GM19099 (cell line): ENCODE results near the gene SFXN3.

Source experiments
- POLR2A ChIP-seq: IDR thresholded peaks from 3 replicates; pipeline ENCODE4 v1.6.1; 2011; ENCODE audit warnings: low read depth; ENCODE audit not compliant: insufficient read length; ENCODE audit errors: extremely low read depth

The SFXN3 gene

DNA sequence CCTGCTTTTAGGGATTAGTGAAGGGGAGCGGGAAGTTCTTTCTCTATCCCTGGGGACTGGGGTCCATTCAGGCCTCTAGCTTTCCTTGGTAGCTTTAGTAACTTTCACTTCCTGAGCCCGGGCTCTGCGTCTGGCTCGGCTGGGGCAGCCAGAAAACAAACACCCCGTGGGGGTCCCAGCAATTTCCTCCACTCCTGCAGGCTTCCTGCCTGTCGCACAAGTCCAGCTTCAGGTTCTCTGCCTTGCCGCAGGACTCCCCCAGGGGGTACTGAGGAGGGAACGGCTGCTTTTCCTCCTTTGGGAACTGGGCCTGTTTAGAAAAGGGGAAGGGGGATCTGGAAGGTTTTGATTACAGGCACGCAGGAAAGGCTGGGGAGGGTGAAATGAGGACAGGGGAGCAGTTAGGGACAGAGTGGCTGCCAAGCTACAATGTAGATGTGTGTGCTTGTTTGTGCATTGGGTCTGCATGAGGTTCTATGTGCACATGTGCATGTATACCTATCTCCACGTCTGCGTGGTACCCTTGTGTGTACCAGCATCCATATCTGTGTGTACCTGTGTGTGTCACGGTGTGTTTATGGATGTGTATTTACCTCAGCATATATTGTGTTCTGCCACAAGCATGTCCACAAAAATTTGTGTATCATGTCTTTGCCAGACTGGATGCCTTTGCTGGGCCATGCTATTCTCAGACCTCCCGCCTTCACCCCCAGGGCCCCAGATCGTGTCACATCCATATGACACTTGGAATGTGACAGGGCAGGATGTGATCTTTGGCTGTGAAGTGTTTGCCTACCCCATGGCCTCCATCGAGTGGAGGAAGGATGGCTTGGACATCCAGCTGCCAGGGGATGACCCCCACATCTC lies 32.7 kb downstream of the SFXN3 start:
- no peak for TF ChIP-seq POLR2A

GRCh38 chr10:101064415-101065030 lies 33.5 kb downstream of the SFXN3 start:
- TF ChIP-seq POLR2A = no peak

GRCh38 chr10:101065481-101066145 lies 34.6 kb downstream of the SFXN3 start:
- peak; percentile 0 for TF ChIP-seq POLR2A

DNA sequence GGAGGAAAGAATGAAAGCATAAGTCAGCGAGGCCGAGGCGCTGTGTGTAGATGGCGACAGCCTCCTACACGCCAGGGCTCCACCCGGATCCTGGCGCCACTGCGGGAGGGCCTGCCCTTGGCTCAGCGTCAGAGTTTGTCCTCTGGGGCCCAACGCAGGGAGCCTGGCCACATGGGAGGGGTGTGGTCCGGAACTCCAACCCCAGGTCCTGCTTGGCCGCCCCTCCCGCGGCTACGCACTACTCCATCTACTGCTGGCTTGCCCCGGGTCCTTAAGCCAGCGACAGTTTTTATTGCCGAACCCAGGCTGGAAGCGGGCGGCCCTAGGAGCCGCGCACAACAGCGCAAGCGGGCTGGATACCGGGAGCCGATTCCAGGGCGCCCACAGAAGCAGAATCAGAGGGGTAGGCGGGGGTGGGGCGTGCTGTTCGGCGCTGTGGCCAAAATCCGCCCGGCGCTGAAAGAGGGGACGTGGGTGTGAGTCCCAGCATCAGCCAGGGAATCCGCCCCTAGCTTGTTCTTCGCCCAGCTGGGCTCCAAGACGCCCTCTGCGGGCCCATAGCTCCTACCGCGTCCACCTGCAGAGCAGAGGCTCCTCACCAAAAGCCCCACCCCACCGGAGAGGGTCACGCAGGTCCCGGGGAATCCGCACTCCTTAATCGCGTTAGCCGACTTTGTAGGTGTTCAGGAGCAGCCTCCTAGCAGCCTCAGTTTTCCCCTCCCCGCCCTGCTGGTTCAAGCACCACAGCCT lies 35.3 kb downstream of the SFXN3 start:
- TF ChIP-seq POLR2A = no peak

GRCh38 chr10:101066896-101067355 lies 35.9 kb downstream of the SFXN3 start:
- no peak for TF ChIP-seq POLR2A

DNA sequence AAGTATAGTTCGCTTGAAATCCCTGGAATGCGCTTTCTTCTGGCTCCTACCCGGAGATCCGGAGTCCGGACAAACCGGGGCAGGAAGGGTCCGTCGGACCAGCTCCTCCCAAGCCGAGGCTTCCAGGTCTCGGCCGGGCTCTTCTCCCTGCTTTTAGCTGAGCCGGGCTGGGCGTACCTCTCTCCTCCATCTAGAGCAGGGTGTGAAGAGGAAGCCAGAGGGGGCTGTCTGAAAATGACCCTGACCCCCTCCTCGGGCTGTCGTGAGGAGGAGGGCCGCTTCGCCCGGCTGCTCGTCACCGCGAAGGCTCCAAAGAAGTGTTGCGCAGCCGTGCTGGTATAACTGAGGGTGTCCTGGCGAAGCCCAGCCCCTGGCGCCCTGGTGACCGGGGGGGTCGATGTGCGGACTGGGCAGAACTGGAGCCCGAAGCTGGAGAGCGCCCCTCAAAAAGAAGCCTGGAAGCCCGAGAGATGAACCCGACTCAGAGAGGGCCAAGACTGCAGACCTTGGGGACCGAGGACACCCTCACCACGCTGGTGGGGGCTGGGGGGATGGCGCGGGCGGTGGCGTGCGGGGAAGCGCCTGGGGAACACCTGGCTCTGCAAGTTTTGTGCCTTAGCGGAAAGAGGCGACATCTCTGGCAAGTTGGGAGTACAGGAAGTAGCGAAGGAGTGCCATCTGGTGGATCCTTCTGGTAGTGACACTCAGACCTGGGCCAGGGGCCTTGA lies 36.5 kb downstream of the SFXN3 start:
- TF ChIP-seq POLR2A = no peak

GRCh38 chr10:101069441-101069840 lies 38.4 kb downstream of the SFXN3 start:
- TF ChIP-seq POLR2A = no peak

DNA sequence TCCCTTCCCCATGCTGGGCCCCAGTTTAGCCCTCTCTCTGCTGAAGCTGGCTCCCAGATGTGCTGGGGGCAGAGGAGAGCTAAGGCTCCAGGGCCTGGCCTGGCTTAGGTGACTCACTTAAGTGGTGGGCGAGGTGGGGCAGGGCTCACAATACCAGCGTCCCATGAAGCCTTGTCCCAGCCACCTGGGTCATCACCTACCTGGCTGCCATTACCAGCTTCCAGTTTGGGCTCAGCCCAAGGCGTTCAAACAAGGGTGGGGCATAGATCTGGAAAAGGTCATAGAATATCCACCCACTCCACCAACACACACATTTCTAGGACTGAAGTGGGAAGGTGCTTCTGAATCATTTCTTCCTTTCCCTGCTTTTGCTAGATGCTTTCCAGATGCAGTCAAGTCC lies 39.1 kb downstream of the SFXN3 start:
- TF ChIP-seq POLR2A = no peak

GRCh38 chr10:101071267-101071884 lies 40.3 kb downstream of the SFXN3 start:
- TF ChIP-seq POLR2A = no peak

DNA sequence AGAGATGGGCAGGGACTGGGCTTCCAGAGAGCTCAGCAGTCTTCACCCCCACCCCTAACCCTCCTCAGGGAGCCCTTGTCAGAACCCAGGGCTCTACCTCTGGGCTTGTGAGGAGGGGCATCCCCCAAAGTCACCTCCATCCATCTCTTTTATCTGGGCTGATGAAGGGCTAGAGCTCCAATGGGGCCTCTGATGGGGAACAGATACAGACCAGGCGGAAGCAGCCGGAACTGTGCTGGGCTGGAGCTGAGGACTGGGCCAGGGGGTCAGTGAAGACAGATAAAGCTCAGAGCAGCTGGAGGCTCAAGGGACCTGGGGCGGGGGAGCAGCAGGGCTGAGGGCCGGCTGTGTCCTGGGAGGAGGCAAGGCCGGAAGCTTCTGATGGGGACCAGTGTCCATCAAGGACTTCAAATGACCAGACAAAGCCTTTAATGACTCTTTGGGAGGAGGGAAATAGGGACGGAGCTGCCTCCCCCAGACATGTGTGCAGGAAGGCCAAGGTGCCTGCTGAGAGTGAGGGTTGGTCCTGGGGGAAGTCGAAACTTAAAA lies 40.9 kb downstream of the SFXN3 start:
- no peak for TF ChIP-seq POLR2A

GRCh38 chr10:101072923-101073322 lies 41.9 kb downstream of the SFXN3 start:
- TF ChIP-seq POLR2A = no peak

- no peak for TF ChIP-seq POLR2A
Observed at GRCh38 chr10:101073631-101074030, 42.6 kb downstream of the SFXN3 start.

GRCh38 chr10:101075775-101076174 lies 44.7 kb downstream of the SFXN3 start:
- TF ChIP-seq POLR2A = no peak

GRCh38 chr10:101076630-101077029 lies 45.6 kb downstream of the SFXN3 start:
- TF ChIP-seq POLR2A = no peak
